Measurements from ENCODE around the gene CHAC1. TPM values are rescaled to one million over a fixed set of nuclear protein-coding genes. Genes with fewer than 3 reads are reported as not detected.
"Not testable (repeated sequence)": the region's sequence is repeated elsewhere in the genome, so short reads cannot be mapped to it uniquely, and the experiment has no call there.

The CHAC1 gene
- total RNA-seq, 1 donor from 2014 or later = 0.58 TPM

- DNase-seq (ENCODE audit: low spot score); ATAC-seq; intact Hi-C loops (cut with DNase I): not testable (repeated sequence)
These were observed 1.0 kb downstream of the CHAC1 start for GRCh38 chr15:40954158-40954848.

GRCh38 chr15:40955141-40955903, 2.1 kb downstream of the CHAC1 start:
- DNase-seq (ENCODE audit: low spot score) (no peak), ATAC-seq (no peak)
- intact Hi-C loops (cut with DNase I) = no loop called here

- no peak for DNase-seq (ENCODE audit: low spot score)
- ATAC-seq = no peak
- intact Hi-C loops (cut with DNase I) = no loop called here
These were observed 2.8 kb downstream of the CHAC1 start for GRCh38 chr15:40955930-40956540.

GRCh38 chr15:40956541-40956982, 3.3 kb downstream of the CHAC1 start:
- DNase-seq (ENCODE audit: low spot score) (no peak), ATAC-seq (no peak)
- intact Hi-C loops (cut with DNase I) = no loop called here

- no peak for DNase-seq (ENCODE audit: low spot score)
- ATAC-seq = no peak
- intact Hi-C loops (cut with DNase I) = no loop called here
These were observed 3.8 kb downstream of the CHAC1 start for GRCh38 chr15:40957041-40957555.

GRCh38 chr15:40957581-40958051, 4.3 kb downstream of the CHAC1 start:
- DNase-seq (ENCODE audit: low spot score) (no peak), ATAC-seq (no peak)
- intact Hi-C loops (cut with DNase I) = no loop called here

GRCh38 chr15:40958146-40958545, 4.9 kb downstream of the CHAC1 start:
- intact Hi-C loops (cut with DNase I) = no loop called here
- no peak for ATAC-seq
- no peak for DNase-seq (ENCODE audit: low spot score)

- no peak for DNase-seq (ENCODE audit: low spot score)
- intact Hi-C loops (cut with DNase I) = no loop called here
- no peak for ATAC-seq
These were observed 5.5 kb downstream of the CHAC1 start for GRCh38 chr15:40958723-40959122.

- intact Hi-C loops (cut with DNase I) = no loop called here
- ATAC-seq (no peak), DNase-seq (ENCODE audit: low spot score) (no peak)
These were observed 6.3 kb downstream of the CHAC1 start for GRCh38 chr15:40959331-40960141.

GRCh38 chr15:40960151-40960885, 7.0 kb downstream of the CHAC1 start:
- no peak for DNase-seq (ENCODE audit: low spot score)
- no peak for ATAC-seq
- intact Hi-C loops (cut with DNase I) = no loop called here

- ATAC-seq (no peak), DNase-seq (ENCODE audit: low spot score) (no peak)
- intact Hi-C loops (cut with DNase I) = no loop called here
These were observed 7.7 kb downstream of the CHAC1 start for GRCh38 chr15:40960925-40961324.

GRCh38 chr15:40961740-40962139, 8.5 kb downstream of the CHAC1 start:
- ATAC-seq; DNase-seq (ENCODE audit: low spot score); intact Hi-C loops (cut with DNase I): not testable (repeated sequence)

- intact Hi-C loops (cut with DNase I); DNase-seq (ENCODE audit: low spot score); ATAC-seq: not testable (repeated sequence)
These were observed 9.0 kb downstream of the CHAC1 start for GRCh38 chr15:40962317-40962716.

- ATAC-seq = no peak
- intact Hi-C loops (cut with DNase I) = no loop called here
- DNase-seq (ENCODE audit: low spot score) = no peak
These were observed 9.9 kb downstream of the CHAC1 start for GRCh38 chr15:40963201-40963600.

GRCh38 chr15:40964006-40964405, 10.7 kb downstream of the CHAC1 start:
- ATAC-seq (no peak), DNase-seq (ENCODE audit: low spot score) (no peak)
- intact Hi-C loops (cut with DNase I) = no loop called here

- DNase-seq (ENCODE audit: low spot score) = no peak
- intact Hi-C loops (cut with DNase I) = no loop called here
- ATAC-seq = no peak
These were observed 11.4 kb downstream of the CHAC1 start for GRCh38 chr15:40964634-40965033.

- intact Hi-C loops (cut with DNase I) = no loop called here
- ATAC-seq (no peak), DNase-seq (ENCODE audit: low spot score) (no peak)
These were observed 15.2 kb downstream of the CHAC1 start for GRCh38 chr15:40968290-40969085.

All from sciatic nerve (tissue), 2 donors.